NB4 (cell line): ENCODE data around the gene CELF1.

Experiments used
- MAX ChIP-seq: IDR thresholded peaks from 2 replicates; pipeline ENCODE4 v1.6.1; 2011; ENCODE audit warnings: low read depth, low read length
- POLR2A ChIP-seq: IDR thresholded peaks from 2 replicates; pipeline ENCODE4 v1.6.1; 2011; ENCODE audit warnings: mild to moderate bottlenecking; ENCODE audit not compliant: insufficient read length; ENCODE audit errors: extremely low read depth
- TF ChIP-seq, protein P1 (sequence below): IDR thresholded peaks from one replicate; pipeline ENCODE4 v1.5.1; 2012; ENCODE audit warnings: low read depth, low read length

- no peak for TF ChIP-seq POLR2A
- TF ChIP-seq, protein P1, sequence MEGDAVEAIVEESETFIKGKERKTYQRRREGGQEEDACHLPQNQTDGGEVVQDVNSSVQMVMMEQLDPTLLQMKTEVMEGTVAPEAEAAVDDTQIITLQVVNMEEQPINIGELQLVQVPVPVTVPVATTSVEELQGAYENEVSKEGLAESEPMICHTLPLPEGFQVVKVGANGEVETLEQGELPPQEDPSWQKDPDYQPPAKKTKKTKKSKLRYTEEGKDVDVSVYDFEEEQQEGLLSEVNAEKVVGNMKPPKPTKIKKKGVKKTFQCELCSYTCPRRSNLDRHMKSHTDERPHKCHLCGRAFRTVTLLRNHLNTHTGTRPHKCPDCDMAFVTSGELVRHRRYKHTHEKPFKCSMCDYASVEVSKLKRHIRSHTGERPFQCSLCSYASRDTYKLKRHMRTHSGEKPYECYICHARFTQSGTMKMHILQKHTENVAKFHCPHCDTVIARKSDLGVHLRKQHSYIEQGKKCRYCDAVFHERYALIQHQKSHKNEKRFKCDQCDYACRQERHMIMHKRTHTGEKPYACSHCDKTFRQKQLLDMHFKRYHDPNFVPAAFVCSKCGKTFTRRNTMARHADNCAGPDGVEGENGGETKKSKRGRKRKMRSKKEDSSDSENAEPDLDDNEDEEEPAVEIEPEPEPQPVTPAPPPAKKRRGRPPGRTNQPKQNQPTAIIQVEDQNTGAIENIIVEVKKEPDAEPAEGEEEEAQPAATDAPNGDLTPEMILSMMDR, result no peak
- TF ChIP-seq MAX, result no peak
These were observed 115.7 kb downstream of the CELF1 start for GRCh38 chr11:47437218-47437745.
